Measurements from ENCODE around the gene SNX13. TPM values are rescaled to one million over a fixed set of nuclear protein-coding genes. Genes with fewer than 3 reads are reported as not detected.
A peak's percentile ranks its signal among the peaks of the same experiment; 100 is the strongest.

Gene SNX13
- total RNA-seq, 1 donor from 2014 or later = 32.9 TPM

DNA sequence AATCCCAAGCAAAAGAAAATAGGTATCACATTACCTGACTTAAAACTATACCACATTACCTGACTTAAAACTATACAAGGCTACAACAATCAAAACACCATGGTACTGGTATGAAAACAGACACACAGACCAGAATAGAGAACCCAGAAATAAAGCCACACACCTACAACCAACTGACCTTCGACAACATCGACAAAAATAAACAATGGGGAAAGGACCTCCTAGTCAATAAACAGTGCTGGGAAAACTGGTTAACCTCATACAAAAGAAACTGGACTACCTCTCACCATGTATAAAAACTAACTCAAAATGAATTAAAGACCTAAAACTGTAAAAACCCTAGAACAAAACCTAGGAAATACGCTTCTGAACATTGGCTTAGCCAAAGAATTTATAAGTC, 22.5 kb downstream of the SNX13 start:
- Histone ChIP-seq H3K36me3 (ENCODE audit: control insufficient read depth, insufficient read depth, low read length) (no peaks in the 10 kb centered on the region), H3K27me3 (ENCODE audit: control insufficient read depth, insufficient read depth, low read length) (no peaks in the 10 kb centered on the region), H3K4me3 (ENCODE audit: low read depth, low read length) (no peak overlapping the region)
- FAIRE-seq (no peak), DNase-seq (ENCODE audit: low read depth) (no peak)
- TF ChIP-seq, protein P1, sequence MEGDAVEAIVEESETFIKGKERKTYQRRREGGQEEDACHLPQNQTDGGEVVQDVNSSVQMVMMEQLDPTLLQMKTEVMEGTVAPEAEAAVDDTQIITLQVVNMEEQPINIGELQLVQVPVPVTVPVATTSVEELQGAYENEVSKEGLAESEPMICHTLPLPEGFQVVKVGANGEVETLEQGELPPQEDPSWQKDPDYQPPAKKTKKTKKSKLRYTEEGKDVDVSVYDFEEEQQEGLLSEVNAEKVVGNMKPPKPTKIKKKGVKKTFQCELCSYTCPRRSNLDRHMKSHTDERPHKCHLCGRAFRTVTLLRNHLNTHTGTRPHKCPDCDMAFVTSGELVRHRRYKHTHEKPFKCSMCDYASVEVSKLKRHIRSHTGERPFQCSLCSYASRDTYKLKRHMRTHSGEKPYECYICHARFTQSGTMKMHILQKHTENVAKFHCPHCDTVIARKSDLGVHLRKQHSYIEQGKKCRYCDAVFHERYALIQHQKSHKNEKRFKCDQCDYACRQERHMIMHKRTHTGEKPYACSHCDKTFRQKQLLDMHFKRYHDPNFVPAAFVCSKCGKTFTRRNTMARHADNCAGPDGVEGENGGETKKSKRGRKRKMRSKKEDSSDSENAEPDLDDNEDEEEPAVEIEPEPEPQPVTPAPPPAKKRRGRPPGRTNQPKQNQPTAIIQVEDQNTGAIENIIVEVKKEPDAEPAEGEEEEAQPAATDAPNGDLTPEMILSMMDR (IDR thresholded peaks at IDR 0.05; ENCODE audit: insufficient read depth, low read length, severe bottlenecking) = no peak

DNA sequence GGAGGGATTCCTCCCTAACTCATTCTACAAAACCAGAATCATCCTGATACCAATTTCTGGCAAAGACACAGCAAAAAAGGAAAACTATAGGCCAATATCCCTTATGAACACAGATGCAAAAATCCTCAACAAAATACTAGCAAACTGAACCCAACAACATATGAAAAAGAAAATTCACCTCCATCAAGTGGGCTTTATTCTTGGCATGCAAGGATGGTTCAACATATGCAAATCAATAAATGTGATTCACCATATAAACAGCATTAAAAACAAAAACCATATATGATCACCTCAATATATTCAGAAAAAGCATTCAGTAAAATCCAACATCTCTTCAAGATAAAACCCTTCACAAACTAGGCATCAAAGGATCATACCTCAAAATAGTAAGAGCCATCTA, 23.5 kb downstream of the SNX13 start:
- Histone ChIP-seq H3K4me3 (ENCODE audit: low read depth, low read length) (no peak overlapping the region), H3K36me3 (ENCODE audit: control insufficient read depth, insufficient read depth, low read length) (no peaks in the 10 kb centered on the region), H3K27me3 (ENCODE audit: control insufficient read depth, insufficient read depth, low read length) (no peaks in the 10 kb centered on the region)
- TF ChIP-seq, protein P1 (IDR thresholded peaks at IDR 0.05; ENCODE audit: insufficient read depth, low read length, severe bottlenecking) = no peak
- no peak for FAIRE-seq
- no peak for DNase-seq (ENCODE audit: low read depth)

DNA sequence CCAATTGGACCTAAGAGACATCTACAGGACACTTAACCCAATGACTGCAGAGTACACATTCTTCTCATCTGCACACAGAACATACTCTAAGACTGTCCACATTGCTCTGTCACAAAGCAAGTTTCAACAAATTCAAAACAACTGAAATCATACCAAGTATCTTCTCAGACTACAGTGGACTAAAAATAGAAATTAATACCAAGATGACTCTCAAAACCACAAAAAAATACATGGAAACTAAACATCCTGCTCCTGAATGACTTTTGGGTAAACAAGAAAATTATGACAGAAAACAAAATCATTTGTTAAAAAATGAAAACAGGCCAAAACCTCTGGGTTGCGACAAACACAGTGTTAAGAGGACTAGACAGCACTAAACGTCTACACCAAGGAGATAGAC, 24.5 kb downstream of the SNX13 start:
- FAIRE-seq (no peak), DNase-seq (ENCODE audit: low read depth) (peak; percentile 18)
- TF ChIP-seq, protein P1 (IDR thresholded peaks at IDR 0.05; ENCODE audit: insufficient read depth, low read length, severe bottlenecking) = no peak
- Histone ChIP-seq H3K36me3 (ENCODE audit: control insufficient read depth, insufficient read depth, low read length) (no peaks in the 10 kb centered on the region), H3K27me3 (ENCODE audit: control insufficient read depth, insufficient read depth, low read length) (no peaks in the 10 kb centered on the region), H3K4me3 (ENCODE audit: low read depth, low read length) (no peak overlapping the region)

DNA sequence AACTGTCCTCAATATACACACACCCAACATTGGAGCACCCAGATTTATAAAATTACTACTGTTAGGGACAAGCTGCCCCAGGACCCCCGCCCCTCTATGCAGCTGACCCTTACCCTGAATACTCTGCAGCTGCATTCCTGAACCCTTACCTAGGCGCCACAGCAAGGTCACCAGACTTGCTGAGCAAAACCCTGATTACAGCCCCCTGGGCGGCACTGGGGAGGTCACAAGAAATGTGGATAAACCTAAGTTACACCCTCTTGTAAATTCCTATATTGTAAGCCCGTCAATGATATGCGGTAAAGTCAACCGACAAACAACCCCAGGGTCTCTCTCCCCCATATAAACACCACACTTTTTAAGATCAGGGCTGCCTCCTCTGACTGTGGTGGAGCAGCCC, 25.1 kb downstream of the SNX13 start:
- DNase-seq (ENCODE audit: low read depth) = no peak
- FAIRE-seq = no peak

DNA sequence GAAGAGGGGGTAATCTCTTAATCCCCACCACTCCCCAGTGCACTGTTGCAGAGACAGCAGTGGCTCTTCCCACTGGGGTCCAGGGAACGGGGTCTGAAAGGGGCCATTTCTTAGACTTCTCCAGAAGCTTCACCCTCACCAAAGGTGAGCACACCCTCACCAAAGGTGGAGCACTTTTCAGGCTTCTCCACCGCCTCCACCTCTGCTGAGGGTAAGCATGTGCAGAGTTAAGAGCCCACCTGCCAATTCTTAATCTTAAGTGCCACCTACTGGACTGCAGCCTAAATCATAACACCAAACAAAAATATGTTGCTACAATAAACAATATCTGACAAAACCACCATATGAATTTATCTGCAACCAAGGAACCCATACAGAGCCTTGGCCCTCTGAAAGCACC, 27.0 kb downstream of the SNX13 start:
- no peaks in the 10 kb centered on the region for H3K36me3 ChIP-seq (ENCODE audit: control insufficient read depth, insufficient read depth, low read length)
- no peak for DNase-seq (ENCODE audit: low read depth)
- no peak for FAIRE-seq
- TF ChIP-seq, protein P1 (IDR thresholded peaks at IDR 0.05; ENCODE audit: insufficient read depth, low read length, severe bottlenecking) = no peak
- no peaks in the 10 kb centered on the region for H3K27me3 ChIP-seq (ENCODE audit: control insufficient read depth, insufficient read depth, low read length)
- H3K4me3 ChIP-seq (ENCODE audit: low read depth, low read length) = no peak overlapping the region

More for the DNA sequence above, 25.1 kb downstream of the SNX13 start:
- Histone ChIP-seq H3K27me3 (ENCODE audit: control insufficient read depth, insufficient read depth, low read length) (no peaks in the 10 kb centered on the region), H3K4me3 (ENCODE audit: low read depth, low read length) (no peak overlapping the region), H3K36me3 (ENCODE audit: control insufficient read depth, insufficient read depth, low read length) (no peaks in the 10 kb centered on the region)
- TF ChIP-seq, protein P1 (IDR thresholded peaks at IDR 0.05; ENCODE audit: insufficient read depth, low read length, severe bottlenecking) = no peak

DNA sequence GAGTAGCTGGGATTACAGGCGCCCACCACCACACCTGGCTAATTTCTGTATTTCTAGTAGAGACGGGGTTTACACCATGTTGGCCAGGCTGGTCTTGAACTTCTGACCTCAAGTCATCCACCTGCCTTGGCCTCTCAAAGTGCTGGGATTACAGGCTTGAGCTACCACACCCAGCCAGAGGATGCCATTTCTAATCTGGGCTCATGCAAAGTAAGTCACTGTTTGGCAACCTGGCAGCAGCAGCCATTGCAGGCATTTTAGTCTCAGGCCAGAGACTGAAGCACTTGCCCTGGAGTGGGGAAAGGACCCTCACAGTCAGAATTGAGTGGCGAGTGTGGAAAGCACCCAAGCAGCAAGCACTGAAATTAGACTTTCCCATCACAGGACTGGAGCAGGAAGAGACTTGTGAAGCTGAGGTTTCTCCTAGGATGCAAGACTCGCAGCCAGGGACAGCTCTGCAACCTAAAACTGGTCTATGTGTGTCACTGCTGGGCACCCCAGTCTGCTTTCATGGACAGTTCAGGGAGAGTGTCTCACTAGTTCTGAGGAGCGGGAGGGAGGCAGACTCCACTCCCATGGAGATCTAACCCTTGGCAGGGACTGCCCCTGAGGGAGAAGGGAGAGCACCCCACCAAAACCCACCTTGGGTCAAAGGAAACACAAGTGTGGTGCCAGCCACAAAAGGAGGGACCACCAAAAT, 27.6 kb downstream of the SNX13 start:
- Histone ChIP-seq H3K27me3 (ENCODE audit: control insufficient read depth, insufficient read depth, low read length) (no peaks in the 10 kb centered on the region), H3K36me3 (ENCODE audit: control insufficient read depth, insufficient read depth, low read length) (no peaks in the 10 kb centered on the region), H3K4me3 (ENCODE audit: low read depth, low read length) (no peak overlapping the region)
- FAIRE-seq = no peak
- TF ChIP-seq, protein P1 (IDR thresholded peaks at IDR 0.05; ENCODE audit: insufficient read depth, low read length, severe bottlenecking) = no peak
- DNase-seq (ENCODE audit: low read depth) = no peak
